ENCODE measurements around the gene ZNF732.

DNA sequence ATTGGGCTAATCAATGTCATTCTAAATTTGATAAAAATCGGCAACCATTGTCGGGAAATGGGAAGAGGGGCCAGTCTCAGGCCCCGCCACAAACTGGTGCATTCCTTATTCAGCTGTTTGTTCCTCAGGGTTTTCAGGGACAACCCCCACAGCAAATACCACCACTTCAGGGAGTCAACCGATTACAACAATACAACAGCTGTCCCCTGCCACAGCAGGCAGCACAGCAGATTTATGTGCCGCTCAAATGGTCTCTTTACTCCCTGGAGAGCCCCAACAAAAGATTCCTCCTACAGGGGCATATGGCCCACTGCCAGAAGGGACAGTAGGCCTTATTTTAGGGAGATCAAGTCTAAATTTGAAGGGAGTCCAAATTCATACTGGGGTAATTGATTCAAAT, 61.8 kb downstream of the ZNF732 start:
- TF ChIP-seq, protein P1, sequence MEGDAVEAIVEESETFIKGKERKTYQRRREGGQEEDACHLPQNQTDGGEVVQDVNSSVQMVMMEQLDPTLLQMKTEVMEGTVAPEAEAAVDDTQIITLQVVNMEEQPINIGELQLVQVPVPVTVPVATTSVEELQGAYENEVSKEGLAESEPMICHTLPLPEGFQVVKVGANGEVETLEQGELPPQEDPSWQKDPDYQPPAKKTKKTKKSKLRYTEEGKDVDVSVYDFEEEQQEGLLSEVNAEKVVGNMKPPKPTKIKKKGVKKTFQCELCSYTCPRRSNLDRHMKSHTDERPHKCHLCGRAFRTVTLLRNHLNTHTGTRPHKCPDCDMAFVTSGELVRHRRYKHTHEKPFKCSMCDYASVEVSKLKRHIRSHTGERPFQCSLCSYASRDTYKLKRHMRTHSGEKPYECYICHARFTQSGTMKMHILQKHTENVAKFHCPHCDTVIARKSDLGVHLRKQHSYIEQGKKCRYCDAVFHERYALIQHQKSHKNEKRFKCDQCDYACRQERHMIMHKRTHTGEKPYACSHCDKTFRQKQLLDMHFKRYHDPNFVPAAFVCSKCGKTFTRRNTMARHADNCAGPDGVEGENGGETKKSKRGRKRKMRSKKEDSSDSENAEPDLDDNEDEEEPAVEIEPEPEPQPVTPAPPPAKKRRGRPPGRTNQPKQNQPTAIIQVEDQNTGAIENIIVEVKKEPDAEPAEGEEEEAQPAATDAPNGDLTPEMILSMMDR (IDR thresholded peaks at IDR 0.05; ENCODE audit: insufficient read depth, low read length), result no peak
- TF ChIP-seq, protein P2, sequence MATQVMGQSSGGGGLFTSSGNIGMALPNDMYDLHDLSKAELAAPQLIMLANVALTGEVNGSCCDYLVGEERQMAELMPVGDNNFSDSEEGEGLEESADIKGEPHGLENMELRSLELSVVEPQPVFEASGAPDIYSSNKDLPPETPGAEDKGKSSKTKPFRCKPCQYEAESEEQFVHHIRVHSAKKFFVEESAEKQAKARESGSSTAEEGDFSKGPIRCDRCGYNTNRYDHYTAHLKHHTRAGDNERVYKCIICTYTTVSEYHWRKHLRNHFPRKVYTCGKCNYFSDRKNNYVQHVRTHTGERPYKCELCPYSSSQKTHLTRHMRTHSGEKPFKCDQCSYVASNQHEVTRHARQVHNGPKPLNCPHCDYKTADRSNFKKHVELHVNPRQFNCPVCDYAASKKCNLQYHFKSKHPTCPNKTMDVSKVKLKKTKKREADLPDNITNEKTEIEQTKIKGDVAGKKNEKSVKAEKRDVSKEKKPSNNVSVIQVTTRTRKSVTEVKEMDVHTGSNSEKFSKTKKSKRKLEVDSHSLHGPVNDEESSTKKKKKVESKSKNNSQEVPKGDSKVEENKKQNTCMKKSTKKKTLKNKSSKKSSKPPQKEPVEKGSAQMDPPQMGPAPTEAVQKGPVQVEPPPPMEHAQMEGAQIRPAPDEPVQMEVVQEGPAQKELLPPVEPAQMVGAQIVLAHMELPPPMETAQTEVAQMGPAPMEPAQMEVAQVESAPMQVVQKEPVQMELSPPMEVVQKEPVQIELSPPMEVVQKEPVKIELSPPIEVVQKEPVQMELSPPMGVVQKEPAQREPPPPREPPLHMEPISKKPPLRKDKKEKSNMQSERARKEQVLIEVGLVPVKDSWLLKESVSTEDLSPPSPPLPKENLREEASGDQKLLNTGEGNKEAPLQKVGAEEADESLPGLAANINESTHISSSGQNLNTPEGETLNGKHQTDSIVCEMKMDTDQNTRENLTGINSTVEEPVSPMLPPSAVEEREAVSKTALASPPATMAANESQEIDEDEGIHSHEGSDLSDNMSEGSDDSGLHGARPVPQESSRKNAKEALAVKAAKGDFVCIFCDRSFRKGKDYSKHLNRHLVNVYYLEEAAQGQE (IDR thresholded peaks at IDR 0.05; ENCODE audit: insufficient replicate concordance, low read depth), result no peak
- TF ChIP-seq POLR2AphosphoS5 (IDR thresholded peaks at IDR 0.05; ENCODE audit: low read depth), result no peak
- no peak for TF ChIP-seq GABPA (IDR thresholded peaks at IDR 0.05; ENCODE audit: low read depth)
